HG03378 (cell line): ENCODE measurements around the gene KLF2.
A peak's percentile ranks its signal among the peaks of the same experiment; 100 is the strongest.

Experiments
- ATAC-seq: cut with Tn5 transposase; IDR thresholded peaks from one replicate; pipeline ENCODE4 v1.9.1; 2021; ENCODE audit warnings: mild to moderate bottlenecking, moderate library complexity; ENCODE audit not compliant: unreplicated experiment

KLF2 gene

GRCh38 chr19:16363133-16363851 is 38.7 kb downstream of the KLF2 start:
- ATAC-seq, result no peak

- no peak for ATAC-seq
Measured at GRCh38 chr19:16363852-16364230, 39.2 kb downstream of the KLF2 start.

GRCh38 chr19:16364231-16364865 is 39.7 kb downstream of the KLF2 start:
- ATAC-seq, result no peak

- ATAC-seq, result no peak
Measured at GRCh38 chr19:16365300-16365996, 40.8 kb downstream of the KLF2 start.

GRCh38 chr19:16366056-16366432 is 41.4 kb downstream of the KLF2 start:
- ATAC-seq, result no peak

- no peak for ATAC-seq
Measured at GRCh38 chr19:16366433-16367260, 42.0 kb downstream of the KLF2 start.

- peak; percentile 45 for ATAC-seq
Measured at GRCh38 chr19:16367261-16367683, 42.6 kb downstream of the KLF2 start.

- no peak for ATAC-seq
Measured at GRCh38 chr19:16368385-16369305, 44.0 kb downstream of the KLF2 start.

GRCh38 chr19:16369306-16369663 is 44.7 kb downstream of the KLF2 start:
- ATAC-seq, result no peak

- ATAC-seq, result no peak
Measured at GRCh38 chr19:16369664-16370576, 45.3 kb downstream of the KLF2 start.

GRCh38 chr19:16370641-16371391 is 46.2 kb downstream of the KLF2 start:
- ATAC-seq, result no peak

- peak; percentile 55 for ATAC-seq
Measured at GRCh38 chr19:16371540-16371986, 46.9 kb downstream of the KLF2 start.

- peak; percentile 7 for ATAC-seq
Measured at GRCh38 chr19:16372065-16372915, 47.7 kb downstream of the KLF2 start.

- ATAC-seq, result no peak
Measured at GRCh38 chr19:16373079-16373478, 48.5 kb downstream of the KLF2 start.

GRCh38 chr19:16373532-16373931 is 48.9 kb downstream of the KLF2 start:
- ATAC-seq, result no peak

GRCh38 chr19:16373989-16374388 is 49.4 kb downstream of the KLF2 start:
- no peak for ATAC-seq

GRCh38 chr19:16374436-16374835 is 49.8 kb downstream of the KLF2 start:
- ATAC-seq, result no peak
